Iris pigment epithelial cell (primary cell): ENCODE results near the gene PTGIR.
A peak's percentile ranks its signal among the peaks of the same experiment; 100 is the strongest.

Experiments used
- DNase-seq: peaks from one replicate; pipeline ENCODE4 v3.0.0-alpha.2; 2011; ENCODE audit warnings: low read depth

Gene PTGIR

DNA sequence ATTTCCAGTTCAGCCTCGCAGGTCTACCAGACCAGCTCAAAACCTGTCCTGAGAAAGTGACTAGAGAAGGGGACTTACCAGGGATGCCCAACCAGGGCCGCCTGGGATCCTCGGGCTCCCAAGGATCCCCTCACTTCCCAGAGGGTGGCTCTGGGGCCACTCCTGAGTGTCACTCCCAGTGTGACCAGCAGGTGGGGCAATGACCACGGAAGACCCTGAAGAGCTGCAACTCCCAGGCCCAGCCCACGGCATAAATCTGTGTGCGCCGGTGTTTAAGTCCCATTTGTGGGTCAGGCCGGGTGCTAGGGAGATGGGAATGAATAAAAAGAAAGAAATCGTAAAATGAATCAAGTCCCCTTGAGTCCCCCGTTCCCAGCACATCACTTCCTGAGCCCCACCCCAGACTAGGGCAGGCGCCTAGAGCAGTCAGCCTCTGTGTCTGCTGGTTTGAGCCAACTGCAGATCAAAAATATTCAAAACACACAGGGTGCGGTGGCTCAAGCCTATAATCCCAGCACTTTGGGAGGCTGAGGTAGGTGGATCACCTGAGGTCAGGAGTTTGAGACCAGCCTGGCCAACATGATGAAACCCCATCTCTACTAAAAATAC lies 10.7 kb downstream of the PTGIR start:
- DNase-seq: peak; percentile 69

DNA sequence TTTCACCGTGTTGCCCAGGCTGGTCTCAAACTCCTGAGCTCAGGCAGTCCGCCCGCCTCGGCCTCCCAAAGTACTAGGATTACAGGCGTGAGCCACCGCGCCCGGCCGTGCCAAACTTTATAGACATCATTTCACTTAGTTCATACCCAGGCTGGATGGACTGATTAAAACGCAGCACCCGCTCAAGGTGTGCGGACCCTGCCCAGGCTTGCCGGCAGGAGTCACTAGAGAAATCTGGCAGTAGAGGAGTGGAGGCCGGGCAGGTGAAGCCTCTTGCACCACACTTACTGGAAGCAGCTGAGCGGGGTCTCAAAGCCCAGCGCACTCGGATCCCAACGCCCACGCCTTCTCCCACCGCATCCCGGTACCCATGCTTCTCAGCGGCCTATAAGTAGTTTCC lies 11.4 kb downstream of the PTGIR start:
- no peak for DNase-seq

DNA sequence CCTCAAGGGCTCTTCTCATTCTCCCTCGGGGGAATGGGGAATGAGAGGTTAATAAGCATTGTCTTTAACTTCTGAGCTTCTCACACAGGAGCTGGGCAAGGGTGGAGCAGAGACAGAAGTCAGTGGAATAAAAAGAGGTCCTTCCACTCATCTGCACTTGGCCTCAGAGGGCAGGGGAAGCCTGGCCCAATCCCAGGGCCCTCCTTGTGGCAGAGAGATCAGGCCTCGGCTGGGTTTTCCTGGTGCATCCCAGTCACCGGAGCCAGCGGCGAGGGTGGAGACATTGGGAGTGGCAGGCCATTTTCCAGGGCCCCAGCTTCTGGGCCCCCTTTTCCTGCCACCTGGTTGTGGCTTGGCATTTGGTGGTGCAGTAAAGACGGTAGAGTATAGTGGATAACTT lies 13.1 kb downstream of the PTGIR start:
- no peak for DNase-seq

DNA sequence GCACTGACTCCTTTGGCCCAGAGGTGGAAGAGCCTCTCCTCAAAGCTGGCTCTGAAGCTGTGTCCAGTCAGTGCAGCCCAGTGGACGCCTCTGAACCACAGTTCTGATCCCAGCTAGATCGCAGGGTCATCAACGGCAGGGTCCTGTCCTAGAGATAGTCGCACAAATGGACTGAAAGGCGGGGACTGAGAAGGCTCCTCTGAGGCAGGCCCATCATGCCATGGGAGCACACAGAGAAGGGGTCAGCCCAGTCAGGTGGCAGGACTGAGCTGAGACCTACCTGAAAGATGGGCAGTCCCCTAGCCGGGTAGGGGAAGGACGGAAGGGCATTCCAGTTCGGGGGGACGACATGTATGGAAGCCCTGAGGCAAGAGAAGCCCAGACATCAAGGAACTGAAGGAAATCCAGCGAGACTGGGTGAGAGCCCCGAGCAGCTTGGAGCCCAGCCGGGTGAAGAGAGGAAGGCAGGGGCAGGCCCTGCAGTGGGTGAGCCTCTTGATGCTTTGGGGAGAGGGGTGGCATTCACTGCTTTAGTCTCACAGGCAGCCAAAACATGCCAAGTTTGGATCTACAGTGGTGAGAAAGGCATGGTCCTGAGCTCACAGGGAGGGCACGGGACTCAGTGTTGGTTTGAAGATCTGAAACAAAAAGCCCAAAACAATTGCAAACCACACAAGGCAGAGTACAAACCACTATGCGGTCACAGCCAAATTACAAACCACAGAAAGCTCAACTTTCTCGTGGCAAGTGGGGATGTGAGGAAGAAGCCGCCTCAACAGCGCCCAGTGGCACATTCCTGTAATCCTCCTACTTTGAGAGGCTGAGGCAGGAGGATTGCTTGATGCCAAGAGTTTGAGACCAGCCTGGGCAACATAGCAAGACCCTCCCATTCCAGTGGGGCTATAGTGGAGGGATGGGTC lies 13.8 kb downstream of the PTGIR start:
- DNase-seq: peak; percentile 44

DNA sequence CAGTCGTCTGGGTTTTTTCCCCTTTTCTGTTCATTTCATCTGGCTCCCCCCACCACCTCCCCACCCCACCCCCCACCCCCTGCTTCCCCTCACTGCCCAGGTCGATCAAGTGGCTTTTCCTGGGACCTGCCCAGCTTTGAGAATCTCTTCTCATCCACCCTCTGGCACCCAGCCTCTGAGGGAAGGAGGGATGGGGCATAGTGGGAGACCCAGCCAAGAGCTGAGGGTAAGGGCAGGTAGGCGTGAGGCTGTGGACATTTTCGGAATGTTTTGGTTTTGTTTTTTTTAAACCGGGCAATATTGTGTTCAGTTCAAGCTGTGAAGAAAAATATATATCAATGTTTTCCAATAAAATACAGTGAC lies 14.5 kb downstream of the PTGIR start:
- no peak for DNase-seq

DNA sequence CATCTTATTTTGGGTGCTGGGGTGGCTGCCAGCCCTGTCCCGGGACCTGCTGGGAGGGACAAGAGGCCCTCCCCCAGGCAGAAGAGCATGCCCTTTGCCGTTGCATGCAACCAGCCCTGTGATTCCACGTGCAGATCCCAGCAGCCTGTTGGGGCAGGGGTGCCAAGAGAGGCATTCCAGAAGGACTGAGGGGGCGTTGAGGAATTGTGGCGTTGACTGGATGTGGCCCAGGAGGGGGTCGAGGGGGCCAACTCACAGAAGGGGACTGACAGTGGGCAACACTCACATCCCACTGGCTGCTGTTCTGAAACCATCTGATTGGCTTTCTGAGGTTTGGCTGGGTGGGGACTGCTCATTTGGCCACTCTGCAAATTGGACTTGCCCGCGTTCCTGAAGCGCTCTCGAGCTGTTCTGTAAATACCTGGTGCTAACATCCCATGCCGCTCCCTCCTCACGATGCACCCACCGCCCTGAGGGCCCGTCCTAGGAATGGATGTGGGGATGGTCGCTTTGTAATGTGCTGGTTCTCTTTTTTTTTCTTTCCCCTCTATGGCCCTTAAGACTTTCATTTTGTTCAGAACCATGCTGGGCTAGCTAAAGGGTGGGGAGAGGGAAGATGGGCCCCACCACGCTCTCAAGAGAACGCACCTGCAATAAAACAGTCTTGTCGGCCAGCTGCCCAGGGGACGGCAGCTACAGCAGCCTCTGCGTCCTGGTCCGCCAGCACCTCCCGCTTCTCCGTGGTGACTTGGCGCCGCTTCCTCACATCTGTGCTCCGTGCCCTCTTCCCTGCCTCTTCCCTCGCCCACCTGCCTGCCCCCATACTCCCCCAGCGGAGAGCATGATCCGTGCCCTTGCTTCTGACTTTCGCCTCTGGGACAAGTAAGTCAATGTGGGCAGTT lies 15.1 kb downstream of the PTGIR start:
- DNase-seq: no peak

DNA sequence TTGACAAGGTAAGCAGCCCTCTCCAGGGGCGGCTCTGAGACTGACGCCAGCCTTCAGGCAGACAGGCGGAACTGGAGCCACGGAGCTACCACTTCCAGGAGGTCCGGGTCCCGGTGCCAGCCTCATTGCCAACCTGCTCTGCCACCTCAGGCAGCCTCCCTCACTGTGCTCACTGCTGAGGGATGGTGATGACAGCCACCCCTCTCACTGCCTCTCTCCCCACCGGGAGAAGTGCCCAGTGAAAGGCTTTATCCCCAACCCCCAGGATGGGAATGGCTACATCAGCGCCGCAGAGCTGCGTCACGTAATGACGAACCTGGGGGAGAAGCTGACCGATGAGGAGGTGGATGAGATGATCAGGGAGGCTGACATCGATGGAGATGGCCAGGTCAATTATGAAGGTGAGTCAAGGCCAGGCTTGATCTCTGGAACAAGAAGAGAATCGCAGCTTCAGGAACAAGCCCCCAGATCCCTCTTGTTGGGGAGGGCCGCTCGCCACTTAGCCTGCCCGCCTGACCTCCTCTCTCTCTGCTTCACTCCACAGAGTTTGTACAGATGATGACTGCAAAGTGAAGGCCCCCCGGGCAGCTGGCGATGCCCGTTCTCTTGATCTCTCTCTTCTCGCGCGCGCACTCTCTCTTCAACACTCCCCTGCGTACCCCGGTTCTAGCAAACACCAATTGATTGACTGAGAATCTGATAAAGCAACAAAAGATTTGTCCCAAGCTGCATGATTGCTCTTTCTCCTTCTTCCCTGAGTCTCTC lies 16.1 kb downstream of the PTGIR start:
- DNase-seq: no peak

DNA sequence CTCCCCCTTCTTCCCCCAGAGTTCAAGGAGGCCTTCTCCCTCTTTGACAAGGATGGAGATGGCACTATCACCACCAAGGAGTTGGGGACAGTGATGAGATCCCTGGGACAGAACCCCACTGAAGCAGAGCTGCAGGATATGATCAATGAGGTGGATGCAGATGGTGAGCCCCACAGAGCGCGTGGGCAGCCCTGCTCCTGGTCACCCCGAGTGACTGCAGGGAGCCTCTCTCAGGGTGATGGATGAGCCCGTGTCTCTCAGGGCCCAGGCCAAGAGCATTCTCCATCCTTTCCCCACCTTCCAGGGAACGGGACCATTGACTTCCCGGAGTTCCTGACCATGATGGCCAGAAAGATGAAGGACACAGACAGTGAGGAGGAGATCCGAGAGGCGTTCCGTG lies 16.7 kb downstream of the PTGIR start:
- no peak for DNase-seq

DNA sequence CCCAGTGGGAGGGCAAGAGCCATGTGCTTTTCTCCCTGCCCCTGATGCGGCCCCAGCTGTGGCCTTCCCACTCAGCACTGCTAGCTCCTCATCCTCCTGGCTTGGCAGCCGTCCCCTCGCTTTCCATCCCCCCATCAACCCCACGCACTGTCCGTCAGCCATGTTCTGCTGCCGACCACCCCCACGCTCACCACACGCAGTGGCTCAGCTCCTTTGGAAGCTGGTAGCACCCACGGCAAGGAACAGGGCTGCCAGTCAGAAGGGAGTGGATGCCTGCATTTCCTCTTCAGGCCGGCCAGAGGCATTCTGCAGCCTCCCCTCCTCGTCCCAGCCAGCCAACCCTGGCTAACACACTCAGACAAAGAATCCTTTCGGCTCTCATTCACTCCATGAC lies 17.4 kb downstream of the PTGIR start:
- no peak for DNase-seq

DNA sequence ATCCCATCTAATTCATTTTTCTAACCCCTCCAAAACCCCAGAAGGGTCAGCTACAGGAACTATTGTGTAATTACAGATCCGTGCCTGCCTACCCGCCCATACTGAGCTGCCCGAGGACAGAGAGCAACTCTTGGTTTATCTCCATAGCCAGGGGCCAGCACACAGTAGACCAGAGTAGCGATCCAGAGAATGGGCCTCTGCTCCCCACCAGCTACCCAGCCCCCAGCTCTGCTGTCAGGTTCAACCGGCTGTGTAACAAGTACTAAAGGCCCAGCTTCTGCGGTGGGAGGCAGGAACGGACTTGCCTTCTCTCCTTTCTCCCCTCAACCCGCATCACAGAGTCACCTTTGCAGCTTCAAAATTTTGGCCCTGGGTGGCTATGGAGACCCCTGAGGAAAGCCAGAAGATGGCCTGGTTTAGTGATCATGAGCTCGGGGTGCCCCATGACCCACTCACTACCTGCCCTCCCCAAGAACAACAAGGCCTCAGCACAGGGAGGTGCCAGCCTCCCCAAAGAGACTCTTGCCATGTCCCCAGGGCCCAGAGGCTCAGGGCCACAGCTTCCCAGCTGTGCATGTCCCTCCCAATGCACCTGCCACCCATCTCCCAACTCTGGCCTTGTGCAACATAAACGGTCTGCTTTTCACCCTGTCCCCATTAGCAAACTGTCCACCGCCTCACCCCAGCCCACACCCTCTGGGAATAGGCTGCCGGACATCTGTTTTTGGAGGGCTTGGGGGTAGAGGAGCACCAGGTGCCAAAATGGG lies 18.0 kb downstream of the PTGIR start:
- no peak for DNase-seq

DNA sequence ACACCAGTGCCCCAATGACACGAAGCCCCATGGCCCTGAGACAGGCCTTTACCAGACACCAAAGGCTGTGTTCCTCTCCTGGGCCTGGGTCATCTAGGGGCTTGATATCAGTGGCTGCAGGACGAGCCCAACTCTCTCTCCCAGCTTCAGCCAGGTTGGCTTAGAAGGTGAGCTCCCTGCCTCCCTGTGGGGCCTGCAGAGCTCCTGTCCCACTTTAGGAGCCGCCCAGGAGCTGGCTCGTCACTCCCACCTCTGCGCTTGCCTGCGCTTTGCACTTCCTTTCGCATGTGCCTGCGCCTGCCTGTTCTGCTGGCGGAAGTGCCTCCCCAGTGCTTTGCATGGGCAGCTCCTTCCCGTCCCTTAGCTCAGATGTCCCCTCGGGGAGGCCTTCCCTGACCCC lies 18.9 kb downstream of the PTGIR start:
- no peak for DNase-seq

DNA sequence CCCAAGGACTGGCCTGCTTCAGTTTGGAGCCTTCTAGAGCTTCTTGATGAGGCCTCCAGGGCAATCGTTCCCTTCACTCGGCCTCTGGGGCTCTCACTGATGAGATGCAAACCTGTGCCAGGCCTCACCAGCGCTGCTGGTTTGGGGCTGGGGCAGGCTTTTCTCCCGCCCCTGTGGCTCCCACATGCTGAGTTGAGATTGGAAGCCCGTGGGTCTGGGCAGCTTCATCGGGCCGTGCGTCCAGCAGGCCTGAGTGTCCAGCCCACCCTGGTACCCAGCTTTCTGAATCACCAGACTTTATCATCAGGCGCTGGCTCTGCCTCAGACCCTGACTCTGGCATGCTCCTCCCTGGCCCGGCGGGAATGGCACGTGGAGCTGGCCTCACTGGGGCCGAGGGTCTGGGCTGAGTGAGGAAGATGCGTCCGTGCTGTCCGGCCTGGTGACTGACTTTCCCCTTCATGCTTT lies 19.5 kb downstream of the PTGIR start:
- no peak for DNase-seq

DNA sequence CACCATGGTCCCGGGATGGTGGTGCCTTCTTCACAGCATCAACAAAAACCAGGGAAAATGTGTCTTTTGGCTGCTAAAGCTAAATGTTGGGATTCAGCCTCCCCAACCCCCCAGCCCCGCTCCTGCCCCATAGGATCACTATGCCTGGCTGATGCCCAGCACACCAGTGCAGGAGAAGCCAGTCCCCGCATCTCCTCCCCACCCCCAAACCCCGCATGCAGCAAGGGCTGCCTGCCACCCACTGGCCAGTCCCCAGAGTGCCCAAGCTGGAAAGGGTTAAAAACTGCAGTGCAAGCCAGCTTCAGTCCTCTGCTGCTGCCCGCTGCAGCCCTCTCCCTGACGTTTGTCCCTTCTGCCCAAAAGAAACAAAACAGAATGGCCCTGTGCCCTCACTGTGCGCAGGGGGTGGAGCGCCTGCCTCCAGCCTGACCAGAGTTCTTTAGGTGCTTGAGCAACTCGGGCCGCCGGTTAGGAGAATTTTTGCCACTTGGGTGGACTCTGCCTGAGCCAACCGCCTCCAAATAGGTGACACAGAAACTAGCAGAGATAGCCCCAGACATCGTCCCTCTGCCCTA lies 20.0 kb downstream of the PTGIR start:
- DNase-seq: no peak

DNA sequence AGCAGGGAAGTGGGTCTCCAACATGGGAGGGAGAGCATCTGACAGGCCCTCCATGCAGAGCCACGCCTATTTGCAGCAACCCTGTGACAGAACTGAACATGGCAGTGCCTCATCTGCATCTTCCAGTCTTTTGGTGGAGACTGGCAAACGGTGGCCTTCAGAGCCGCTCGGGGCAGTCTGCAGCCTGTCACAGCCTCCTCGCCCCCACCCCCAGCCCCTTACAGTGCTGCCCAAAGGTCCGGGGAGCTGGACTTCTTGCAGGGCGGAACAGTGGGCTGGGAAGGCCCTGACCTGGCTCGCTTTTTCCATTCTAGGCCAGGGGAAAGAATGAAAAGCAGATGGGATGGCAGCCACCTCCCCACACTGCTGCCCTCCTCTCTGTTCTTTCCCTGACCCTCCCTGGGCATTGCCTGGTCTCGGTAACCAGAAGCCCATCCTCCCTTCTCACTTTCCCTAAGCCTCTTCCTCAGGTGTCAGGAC lies 21.1 kb downstream of the PTGIR start:
- no peak for DNase-seq

DNA sequence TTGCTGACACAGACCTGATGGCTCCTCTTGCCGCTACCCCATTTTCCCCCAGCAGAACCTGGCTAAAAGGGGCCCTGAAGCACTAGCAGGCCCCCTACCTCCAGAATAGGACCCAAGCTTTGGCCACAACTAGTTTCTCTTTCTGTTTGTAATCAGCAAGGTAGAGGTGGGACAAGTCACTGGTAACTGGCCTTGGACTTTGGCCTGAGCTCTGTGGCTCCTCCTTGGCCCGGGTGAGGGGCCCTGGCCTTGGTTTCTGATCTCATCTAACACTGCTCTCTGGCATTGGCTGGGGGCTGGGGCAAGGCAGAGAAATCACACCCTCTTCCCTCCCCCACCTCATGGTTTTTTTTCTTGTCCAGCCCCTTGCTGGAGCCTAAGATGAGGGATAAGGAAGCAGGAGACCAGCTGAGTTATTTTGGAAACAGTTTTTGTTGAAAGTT lies 21.7 kb downstream of the PTGIR start:
- no peak for DNase-seq

DNA sequence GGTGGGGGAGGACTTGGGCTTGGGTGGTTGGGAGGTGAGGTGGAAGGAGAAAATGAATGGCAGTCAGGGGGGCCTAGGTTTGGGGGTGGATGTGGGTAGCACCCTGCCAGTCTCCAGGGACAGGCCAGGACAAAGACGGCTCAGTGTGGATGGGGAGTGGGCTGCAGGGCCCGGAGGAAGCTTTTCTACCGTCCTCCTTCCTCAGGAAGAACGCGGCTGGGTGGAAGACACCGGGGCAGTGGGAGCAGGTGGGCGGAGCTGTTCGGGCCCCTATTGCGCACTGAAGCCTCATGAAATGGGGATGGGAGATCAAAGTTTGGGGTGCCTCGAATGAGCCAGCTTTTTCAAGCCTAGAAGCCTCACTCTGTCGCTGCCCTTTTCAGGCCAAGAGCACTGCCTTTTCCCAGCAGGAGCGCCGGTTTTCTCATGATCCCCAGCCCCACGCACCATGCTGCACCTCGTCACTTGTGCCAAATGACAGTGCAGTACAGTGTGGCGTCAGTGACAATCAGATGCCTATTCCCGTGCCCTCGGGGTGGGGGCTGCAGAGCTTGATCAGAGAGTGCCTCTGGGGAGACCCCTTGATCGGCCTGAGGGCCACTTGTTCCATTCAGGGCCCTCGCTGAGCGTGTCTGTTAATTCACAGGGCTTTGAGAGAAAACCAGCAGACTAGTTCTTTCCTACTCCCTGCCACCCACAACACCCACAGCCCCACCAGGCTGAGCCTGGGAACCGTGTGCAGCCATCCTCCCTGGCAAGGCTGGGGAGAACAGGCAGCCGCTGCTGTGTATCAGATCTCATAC lies 22.3 kb downstream of the PTGIR start:
- no peak for DNase-seq

DNA sequence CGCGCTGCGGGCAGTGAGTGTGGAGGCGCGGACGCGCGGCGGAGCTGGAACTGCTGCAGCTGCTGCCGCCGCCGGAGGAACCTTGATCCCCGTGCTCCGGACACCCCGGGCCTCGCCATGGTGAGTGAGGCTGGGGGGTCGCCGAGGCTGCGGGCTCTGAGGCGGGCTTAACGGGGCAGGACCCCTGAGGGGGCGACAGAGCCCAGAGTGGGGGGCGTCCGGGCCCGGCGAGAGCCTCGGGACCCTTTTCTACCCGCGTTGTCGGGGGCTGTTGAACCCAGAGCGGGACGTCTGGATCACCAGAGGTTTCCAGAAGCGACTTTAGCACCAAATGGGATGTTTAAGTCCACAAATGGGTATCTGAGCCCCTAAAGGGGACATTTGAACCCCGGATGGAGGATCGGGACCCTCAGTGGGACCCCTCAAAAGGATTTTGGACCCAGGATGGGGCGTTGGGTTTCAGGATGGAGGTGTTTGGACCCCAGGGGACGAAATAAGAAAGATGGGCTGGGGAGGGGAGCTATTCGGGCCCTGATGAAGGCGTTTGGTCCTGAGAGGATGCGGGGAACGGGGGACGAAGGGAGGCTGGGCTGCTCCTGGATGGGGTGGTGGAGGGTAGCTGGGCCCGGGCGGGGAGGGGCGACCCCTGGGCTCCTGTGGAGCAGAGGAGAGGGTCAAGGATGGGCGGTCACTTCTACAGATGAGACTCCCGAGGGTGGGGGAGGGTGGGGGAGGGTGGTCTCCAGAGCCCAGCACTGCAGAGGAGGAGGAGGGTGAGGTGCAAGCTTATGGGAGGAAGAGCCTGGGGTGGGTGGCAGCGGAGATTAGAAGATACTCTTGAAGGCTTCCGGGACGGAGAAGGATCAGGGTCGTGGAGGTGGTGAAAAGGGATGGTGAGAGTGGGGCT lies 23.3 kb downstream of the PTGIR start, which contains the start of gene CALM3:
CALM3 (plus strand) TSS at position 13 of the 907 bp plus-strand sequence; CDS start at position 118, 105 bp downstream.
- DNase-seq: no peak
